Superior temporal gyrus (tissue), 1 donor: Measurements from ENCODE around the gene FOXD2.
"Not testable (repeated sequence)": the region's sequence is repeated elsewhere in the genome, so short reads cannot be mapped to it uniquely, and the experiment has no call there.

ENCODE experiments used
- DNase-seq: peaks from one replicate; pipeline ENCODE4 v3.0.0-alpha.2; 2016; ENCODE audit errors: extremely low spot score

FOXD2 gene

GRCh38 chr1:47439819-47440598, 2.2 kb downstream of the FOXD2 start:
- no peak for DNase-seq

- no peak for DNase-seq
Measured at GRCh38 chr1:47440599-47441081, 2.8 kb downstream of the FOXD2 start.

- DNase-seq: no peak
Measured at GRCh38 chr1:47441450-47442106, 3.7 kb downstream of the FOXD2 start.

- DNase-seq: no peak
Measured at GRCh38 chr1:47442202-47442601, 4.4 kb downstream of the FOXD2 start.

GRCh38 chr1:47442842-47443529, 5.1 kb downstream of the FOXD2 start:
- DNase-seq: no peak

- no peak for DNase-seq
Measured at GRCh38 chr1:47443530-47444296, 5.9 kb downstream of the FOXD2 start.

- no peak for DNase-seq
Measured at GRCh38 chr1:47444297-47444561, 6.4 kb downstream of the FOXD2 start.

GRCh38 chr1:47444562-47445465, 7.0 kb downstream of the FOXD2 start:
- no peak for DNase-seq

GRCh38 chr1:47445823-47446550, 8.1 kb downstream of the FOXD2 start:
- no peak for DNase-seq

- no peak for DNase-seq
Measured at GRCh38 chr1:47448462-47449222, 10.8 kb downstream of the FOXD2 start.

- DNase-seq: no peak
Measured at GRCh38 chr1:47449822-47450552, 12.1 kb downstream of the FOXD2 start.

- no peak for DNase-seq
Measured at GRCh38 chr1:47450606-47451005, 12.8 kb downstream of the FOXD2 start.

- no peak for DNase-seq
Measured at GRCh38 chr1:47452426-47452825, 14.6 kb downstream of the FOXD2 start.

GRCh38 chr1:47453910-47454309, 16.1 kb downstream of the FOXD2 start:
- DNase-seq: not testable (repeated sequence)

GRCh38 chr1:47456250-47456649, 18.4 kb downstream of the FOXD2 start:
- no peak for DNase-seq

GRCh38 chr1:47457547-47457946, 19.7 kb downstream of the FOXD2 start:
- not testable (repeated sequence) for DNase-seq

GRCh38 chr1:47459253-47459788, 21.5 kb downstream of the FOXD2 start:
- no peak for DNase-seq

GRCh38 chr1:47460040-47460439, 22.2 kb downstream of the FOXD2 start:
- DNase-seq: no peak

GRCh38 chr1:47460456-47460855, 22.6 kb downstream of the FOXD2 start:
- no peak for DNase-seq
